HG03045 (cell line): ENCODE results near the gene SDHAF1.
"Not testable (repeated sequence)": the region's sequence is repeated elsewhere in the genome, so short reads cannot be mapped to it uniquely, and the experiment has no call there.

ENCODE experiments used
- ATAC-seq: cut with Tn5 transposase; IDR thresholded peaks from one replicate; pipeline ENCODE4 v1.9.1; 2021; ENCODE audit warnings: mild to moderate bottlenecking, moderate library complexity; ENCODE audit not compliant: unreplicated experiment

The SDHAF1 gene

GRCh38 chr19:36014012-36014924 is 19.3 kb downstream of the SDHAF1 start, which contains the start of gene ALKBH6:
Gene ALKBH6, minus strand, starts transcription at chr19:36014213. Its CDS starts 816 bp downstream, at chr19:36013397.
- ATAC-seq: peak; percentile 97

DNA sequence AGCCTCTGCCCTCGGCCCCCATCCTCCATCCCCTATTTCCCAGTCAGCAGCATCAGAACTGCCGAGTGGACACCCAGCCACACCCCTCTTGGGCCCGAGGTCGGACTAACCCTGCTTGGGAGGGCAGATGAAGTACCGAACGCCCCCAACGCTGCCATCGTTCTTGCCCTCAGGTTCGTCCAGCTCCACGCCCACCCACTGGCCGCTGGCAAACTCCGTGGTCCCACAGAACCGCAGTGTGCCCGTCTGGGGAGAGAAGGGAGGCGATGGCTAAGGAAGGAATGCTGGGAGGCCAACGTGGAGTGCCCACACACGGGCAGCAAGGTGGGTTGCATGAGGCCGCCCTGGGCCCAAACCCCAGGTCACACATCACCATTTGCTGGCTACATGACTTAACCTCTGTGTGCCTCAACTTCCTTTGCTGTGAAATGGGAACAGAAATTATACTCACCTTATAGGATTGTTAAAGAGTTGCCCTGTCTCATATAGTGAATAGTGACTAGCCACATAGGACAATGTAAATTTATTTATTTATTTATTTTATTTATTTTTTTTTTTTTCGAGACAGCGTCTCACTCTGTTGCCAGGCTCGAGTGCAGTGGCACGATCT is 24.2 kb downstream of the SDHAF1 start:
- no peak for ATAC-seq

GRCh38 chr19:36023432-36023831 is 28.4 kb downstream of the SDHAF1 start:
- ATAC-seq: no peak

- no peak for ATAC-seq
Measured at GRCh38 chr19:36025541-36025940, 30.6 kb downstream of the SDHAF1 start.

DNA sequence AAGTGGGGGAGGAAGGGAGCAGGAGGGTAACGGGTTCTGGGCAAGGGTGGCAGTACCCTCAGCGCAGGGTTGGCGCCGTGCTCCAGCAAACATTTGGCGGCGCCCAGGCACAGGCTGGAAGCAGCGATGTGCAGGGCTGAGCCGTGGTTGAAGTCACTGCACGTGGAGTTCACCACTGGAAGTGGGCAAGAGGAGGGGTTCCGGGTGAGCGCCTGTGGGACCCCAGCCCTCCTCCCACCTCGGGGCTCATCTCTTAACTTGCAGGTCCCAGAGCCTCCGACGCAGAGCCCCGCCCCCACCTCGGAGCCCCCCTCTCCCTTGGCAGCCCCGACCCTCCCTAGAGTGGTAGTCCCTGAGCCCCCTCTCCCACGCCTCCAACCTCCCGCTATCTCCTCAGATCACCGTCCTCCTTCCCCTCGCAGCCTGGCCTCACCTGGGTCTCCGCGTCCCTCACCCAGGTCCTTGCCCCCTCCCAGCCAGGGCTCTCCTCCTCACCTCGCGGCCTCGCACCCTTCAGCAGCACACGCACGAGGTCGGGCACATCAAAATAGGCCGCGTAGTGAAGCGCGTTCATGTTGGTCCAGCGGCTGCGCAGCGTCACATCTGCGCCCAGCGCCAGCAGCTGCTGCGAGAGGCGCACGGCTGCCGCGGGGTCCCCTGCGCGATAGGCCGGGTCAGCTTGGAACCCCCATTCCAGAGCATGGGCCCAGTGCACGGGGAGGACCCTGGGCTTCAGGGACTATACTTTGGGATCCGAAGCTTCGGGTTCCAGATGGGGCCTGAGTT is 31.3 kb downstream of the SDHAF1 start:
- ATAC-seq: no peak

- ATAC-seq: no peak
Measured at GRCh38 chr19:36027696-36028095, 32.7 kb downstream of the SDHAF1 start.

- ATAC-seq: no peak
Measured at GRCh38 chr19:36028313-36029041, 33.5 kb downstream of the SDHAF1 start.

GRCh38 chr19:36030264-36031148 is 35.5 kb downstream of the SDHAF1 start:
- no peak for ATAC-seq

- ATAC-seq: no peak
Measured at GRCh38 chr19:36031308-36031707, 36.3 kb downstream of the SDHAF1 start.

GRCh38 chr19:36032251-36033104 is 37.5 kb downstream of the SDHAF1 start, which contains the start of gene CLIP3:
Gene CLIP3, minus strand, starts transcription at chr19:36032873. Its CDS starts 516 bp downstream, at chr19:36032357.
- ATAC-seq: no peak

- no peak for ATAC-seq
Measured at GRCh38 chr19:36040495-36040894, 45.5 kb downstream of the SDHAF1 start.

- ATAC-seq: not testable (repeated sequence)
Measured at GRCh38 chr19:36041092-36041491, 46.1 kb downstream of the SDHAF1 start.

DNA sequence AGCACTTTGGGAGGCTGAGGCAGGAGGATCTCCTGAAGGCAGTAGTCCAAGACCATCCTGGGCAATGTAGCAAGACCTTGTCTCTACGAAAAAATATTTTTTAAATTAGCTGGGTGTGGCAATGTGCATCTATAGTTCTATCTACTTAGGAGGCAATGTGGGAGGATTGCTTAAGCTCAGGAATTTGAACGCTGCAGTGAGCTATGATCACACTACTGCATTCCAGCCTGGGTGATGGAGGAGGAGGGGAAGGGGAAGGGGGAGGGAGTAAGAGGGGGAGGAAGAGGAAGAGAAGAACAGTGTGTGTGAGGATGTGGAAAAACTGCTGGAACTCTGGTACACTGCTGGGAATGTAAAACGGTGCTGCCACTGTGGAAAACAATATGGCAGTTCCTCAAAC is 46.8 kb downstream of the SDHAF1 start:
- ATAC-seq: no peak

DNA sequence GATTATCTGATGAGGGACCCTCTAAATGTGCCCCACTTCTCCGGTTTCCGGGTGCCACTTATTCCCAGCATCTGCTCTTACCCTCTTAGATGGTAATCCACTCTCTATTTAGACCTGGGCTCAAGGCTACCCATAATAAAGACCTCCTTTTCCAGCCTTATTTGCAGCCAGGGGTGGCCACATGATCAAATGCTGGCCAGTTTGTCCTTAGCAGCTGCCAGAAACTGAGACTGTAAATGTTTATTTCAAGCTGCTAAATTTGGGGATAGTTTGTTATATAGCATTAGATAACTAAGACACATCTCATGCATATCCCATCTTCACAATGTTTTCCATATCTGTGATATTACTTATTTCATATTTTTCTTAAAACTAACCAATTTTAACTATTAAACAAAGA is 49.0 kb downstream of the SDHAF1 start:
- no peak for ATAC-seq
